CD4-positive, alpha-beta memory T cell (primary cell): Measurements from ENCODE around the gene CHCHD3. TPM values are rescaled to one million over a fixed set of nuclear protein-coding genes. Genes with fewer than 3 reads are reported as not detected.

Experiments
- CTCF ChIA-PET: fragments of 350-600 bp; sonication (Branson Sonifier 250); formaldehyde crosslinking; loops from one replicate; lab custom pipeline; 2021; ENCODE audit warnings: inconsistent platforms; ENCODE audit not compliant: partially characterized antibody; lab: Charles Lee
- POLR2A ChIA-PET: fragments of 350-600 bp; sonication (Branson Sonifier 250); formaldehyde crosslinking; loops from one replicate; lab custom pipeline; 2021; ENCODE audit not compliant: partially characterized antibody; lab: Charles Lee
- DNase-seq, 5 donors: peaks; one replicate each; pipeline versions ENCODE4 v3.0.0 to v3.0.0-alpha.2; 2020 to 2022; ENCODE audit warnings: mixed read lengths in 1 of 5
- H3K27ac ChIP-seq: one replicate; pipeline ENCODE4 v1.7.0; 2013; ENCODE audit warnings: low read depth, low read length
- H3K27me3 ChIP-seq: 2 replicates; pipeline ENCODE4 v1.7.0; 2013; ENCODE audit warnings: mild to moderate bottlenecking, low read length, moderate library complexity; ENCODE audit not compliant: insufficient read depth
- H3K36me3 ChIP-seq: 2 replicates; pipeline ENCODE4 v1.7.0; 2013; ENCODE audit warnings: mild to moderate bottlenecking, low read length, moderate library complexity; ENCODE audit not compliant: insufficient read depth
- H3K4me1 ChIP-seq: 2 replicates; pipeline ENCODE4 v1.7.0; 2013; ENCODE audit warnings: mild to moderate bottlenecking, low read length, moderate library complexity; ENCODE audit not compliant: insufficient read depth
- H3K4me3 ChIP-seq, 2 donors: one replicate each; pipeline ENCODE4 v1.7.0; 2013; ENCODE audit warnings: low read length in 2 of 2, mild to moderate bottlenecking in 1 of 2
- H3K9me3 ChIP-seq, 2 donors: one replicate each; pipeline ENCODE4 v1.7.0; 2013; ENCODE audit warnings: low read length in 2 of 2, control low read depth in 1 of 2; ENCODE audit not compliant: control insufficient read depth in 1 of 2
- H3K27ac Mint-ChIP-seq, 7 donors: one replicate each; pipeline ENCODE4 v1.8.0; 2020 to 2021; ENCODE audit warnings: mixed read lengths in 7 of 7, mild to moderate bottlenecking in 6 of 7, inconsistent platforms in 3 of 7, moderate library complexity in 3 of 7
- H3K27me3 Mint-ChIP-seq, 2 donors: one replicate each; pipeline ENCODE4 v1.8.0; 2020 to 2021; ENCODE audit warnings: mixed read lengths in 2 of 2
- H3K36me3 Mint-ChIP-seq, 2 donors: one replicate each; pipeline ENCODE4 v1.8.0; 2020 to 2021; ENCODE audit warnings: mixed read lengths in 2 of 2, inconsistent platforms in 1 of 2, mild to moderate bottlenecking in 1 of 2
- H3K4me1 Mint-ChIP-seq, 4 donors: one replicate each; pipeline ENCODE4 v1.8.0; 2020 to 2021; ENCODE audit warnings: mixed read lengths in 4 of 4, mild to moderate bottlenecking in 1 of 4
- H3K4me3 Mint-ChIP-seq, 8 donors: one replicate each; pipeline ENCODE4 v1.8.0; 2020 to 2021; ENCODE audit warnings: mixed read lengths in 8 of 8, mild to moderate bottlenecking in 7 of 8, moderate library complexity in 6 of 8, inconsistent platforms in 3 of 8
- H3K9me3 Mint-ChIP-seq, 8 donors: one replicate each; pipeline ENCODE4 v1.8.0; 2020 to 2021; ENCODE audit warnings: mixed read lengths in 8 of 8, mild to moderate bottlenecking in 5 of 8, inconsistent platforms in 3 of 8, moderate library complexity in 1 of 8
- intact Hi-C: fragments of 100-400 bp; cut with micrococcal nuclease; formaldehyde crosslinking; loops from one replicate; pipeline ENCODE4 v1.15.1; 2023
- polyA plus RNA-seq, 2 donors: library from polyadenylated mRNA; unstranded; fragments of 300-500 nt; fragmentation: Illumina TruSeq; gene quantifications; one replicate each; pipeline ENCODE4 v1.2.3, GENCODE V29; 2021
- total RNA-seq, 2 experiments: library from RNA; stranded (reverse); gene quantifications; one replicate each; pipeline ENCODE4 v1.2.3, GENCODE V29; 2021

Gene CHCHD3
- total and polyA plus RNA-seq, 4 experiments from 2014 or later: 25.2 to 77.3 (median 35.6) TPM

DNA sequence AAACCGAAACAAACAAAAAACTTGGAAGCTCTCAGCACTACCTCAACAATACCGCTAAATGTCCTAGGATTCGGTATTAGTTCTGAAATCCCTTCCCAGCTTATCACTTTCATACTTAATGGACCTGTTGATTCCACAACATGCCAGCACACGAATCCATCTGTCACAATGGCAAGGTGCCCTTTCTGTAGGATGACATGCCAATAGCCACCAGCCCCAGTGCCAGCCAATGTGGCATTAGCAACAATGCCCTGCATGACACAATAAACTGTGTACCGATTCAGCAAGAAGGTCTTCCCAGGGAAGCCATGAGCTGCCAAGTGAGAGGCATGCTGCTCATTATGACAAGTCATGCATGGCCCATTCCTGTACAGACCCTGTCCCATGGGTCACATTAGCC is 35.6 kb upstream of the CHCHD3 start:
- intact Hi-C loops: no loop called here
- Mint-ChIP-seq H3K4me3 (no peak overlapping the region), H3K27me3 (peaks cover 6 to 15% of the 10 kb centered on the region in 2 donors), H3K9me3 (peaks cover 0 to 2% (median 0%) of the 10 kb centered on the region in 8 donors), H3K27ac (no peak overlapping the region), H3K36me3 (no peaks in the 10 kb centered on the region), H3K4me1 (peaks cover 0 to 2% (median 0%) of the 10 kb centered on the region in 4 donors)
- no peak for DNase-seq
- no peak overlapping the region for H3K27ac ChIP-seq
- no peaks in the 10 kb centered on the region for H3K36me3 ChIP-seq
- no peaks in the 10 kb centered on the region for H3K4me1 ChIP-seq
- H3K27me3 ChIP-seq: no peaks in the 10 kb centered on the region
- ChIA-PET CTCF (no interaction called here), POLR2A (no interaction called here)
- H3K9me3 ChIP-seq: no peaks in the 10 kb centered on the region
- no peak overlapping the region for H3K4me3 ChIP-seq

DNA sequence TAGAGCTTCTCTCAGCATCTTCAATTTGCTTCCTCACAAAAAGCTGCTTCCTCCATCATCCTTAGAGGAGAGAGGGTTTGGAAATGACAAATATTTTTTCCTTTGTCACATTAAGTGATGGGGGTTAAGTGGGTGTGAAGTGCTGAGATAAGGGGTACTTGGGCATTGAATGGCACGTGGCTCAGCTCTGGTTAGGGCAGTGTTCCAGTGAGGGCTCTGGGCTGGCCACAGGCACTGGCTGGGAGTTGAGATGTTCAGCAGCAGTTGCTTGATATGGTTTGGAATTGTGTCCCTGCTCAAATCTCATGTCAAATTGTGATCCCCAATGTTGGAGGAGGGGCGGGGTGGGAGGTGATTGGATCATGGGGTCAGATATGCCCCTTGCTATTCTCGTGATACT is 33.7 kb upstream of the CHCHD3 start:
- no peaks in the 10 kb centered on the region for H3K36me3 Mint-ChIP-seq
- no peaks in the 10 kb centered on the region for H3K4me1 ChIP-seq
- ChIA-PET POLR2A (no interaction called here), CTCF (interaction anchor here (0.6 kb wide), 1 partner anchor 1649 kb away, joined by 3 read pairs; no protein-coding TSS in a partner anchor)
- DNase-seq: no peak
- H3K27me3 Mint-ChIP-seq: peaks cover 10 to 16% of the 10 kb centered on the region in 2 donors
- H3K36me3 ChIP-seq: no peaks in the 10 kb centered on the region
- no peaks in the 10 kb centered on the region for H3K9me3 ChIP-seq
- no peak overlapping the region for H3K4me3 Mint-ChIP-seq
- H3K27ac Mint-ChIP-seq: no peak overlapping the region
- no peak overlapping the region for H3K27ac ChIP-seq
- no peaks in the 10 kb centered on the region for H3K27me3 ChIP-seq
- H3K9me3 Mint-ChIP-seq: peaks cover 0 to 5% (median under 1%) of the 10 kb centered on the region in 8 donors
- peaks cover 0 to 2% (median 0%) of the 10 kb centered on the region in 4 donors for H3K4me1 Mint-ChIP-seq
- no peak overlapping the region for H3K4me3 ChIP-seq
- intact Hi-C loops: no loop called here

DNA sequence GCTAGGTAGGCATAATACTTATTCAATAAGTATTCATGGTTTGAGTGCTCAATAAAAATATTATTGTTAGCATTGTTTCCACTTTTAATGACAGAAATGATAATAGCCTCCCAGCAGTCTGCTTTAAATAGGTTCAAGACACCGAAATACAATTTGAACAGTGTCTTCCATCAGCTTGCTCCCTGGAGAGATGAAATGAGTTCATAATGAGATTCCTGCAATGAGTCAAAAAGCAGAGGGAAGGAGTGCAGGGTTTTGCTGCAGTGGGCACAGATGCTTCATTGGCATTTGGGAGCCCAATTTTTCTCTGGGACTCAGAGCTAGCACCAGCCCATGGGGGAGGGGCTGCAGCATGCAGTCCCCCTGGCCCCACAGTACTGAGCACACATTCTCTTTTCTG is 32.6 kb upstream of the CHCHD3 start:
- no peak overlapping the region for H3K4me3 ChIP-seq
- POLR2A ChIA-PET: no interaction called here
- no peaks in the 10 kb centered on the region for H3K4me1 ChIP-seq
- no peak overlapping the region for H3K4me3 Mint-ChIP-seq
- no peaks in the 10 kb centered on the region for H3K9me3 ChIP-seq
- H3K27ac ChIP-seq: no peak overlapping the region
- H3K27me3 Mint-ChIP-seq: peaks cover 12 to 21% of the 10 kb centered on the region in 2 donors
- peaks cover 0 to 2% (median 0%) of the 10 kb centered on the region in 4 donors for H3K4me1 Mint-ChIP-seq
- H3K36me3 ChIP-seq: no peaks in the 10 kb centered on the region
- no peaks in the 10 kb centered on the region for H3K27me3 ChIP-seq
- intact Hi-C loops: no loop called here
- DNase-seq: no peak
- no peaks in the 10 kb centered on the region for H3K36me3 Mint-ChIP-seq
- peaks cover 0 to 9% (median 2%) of the 10 kb centered on the region in 8 donors for H3K9me3 Mint-ChIP-seq
- CTCF ChIA-PET: no interaction called here
- no peak overlapping the region for H3K27ac Mint-ChIP-seq

DNA sequence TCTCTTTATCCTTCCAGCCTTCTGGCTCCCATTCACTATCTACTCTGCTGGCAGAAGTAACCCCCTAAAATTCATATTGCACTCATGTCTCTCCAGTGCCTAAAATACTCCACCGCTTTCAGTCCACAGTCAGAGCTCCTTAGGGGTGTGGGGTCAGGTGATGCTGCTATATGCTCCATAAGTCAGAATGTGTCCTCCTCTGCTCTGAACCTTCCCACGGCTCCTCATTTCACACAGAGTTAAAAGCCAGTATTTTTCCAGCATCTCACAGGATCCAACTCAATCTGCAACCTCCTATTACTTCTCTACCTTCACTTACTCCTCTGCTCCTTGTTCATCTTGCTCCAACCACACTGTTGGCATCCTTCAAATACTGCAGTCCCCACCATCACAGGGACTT is 31.1 kb upstream of the CHCHD3 start:
- Histone ChIP-seq H3K36me3 (no peaks in the 10 kb centered on the region), H3K27me3 (no peaks in the 10 kb centered on the region), H3K27ac (no peak overlapping the region), H3K9me3 (no peaks in the 10 kb centered on the region), H3K4me3 (no peak overlapping the region), H3K4me1 (no peaks in the 10 kb centered on the region)
- DNase-seq: no peak
- peaks cover 0 to 2% (median 0%) of the 10 kb centered on the region in 4 donors for H3K4me1 Mint-ChIP-seq
- peaks cover 18 to 31% of the 10 kb centered on the region in 2 donors for H3K27me3 Mint-ChIP-seq
- H3K36me3 Mint-ChIP-seq: no peaks in the 10 kb centered on the region
- H3K4me3 Mint-ChIP-seq: no peak overlapping the region
- CTCF ChIA-PET: no interaction called here
- no peak overlapping the region for H3K27ac Mint-ChIP-seq
- POLR2A ChIA-PET: no interaction called here
- intact Hi-C loops: no loop called here
- peaks cover 0 to 11% (median 3%) of the 10 kb centered on the region in 8 donors for H3K9me3 Mint-ChIP-seq

DNA sequence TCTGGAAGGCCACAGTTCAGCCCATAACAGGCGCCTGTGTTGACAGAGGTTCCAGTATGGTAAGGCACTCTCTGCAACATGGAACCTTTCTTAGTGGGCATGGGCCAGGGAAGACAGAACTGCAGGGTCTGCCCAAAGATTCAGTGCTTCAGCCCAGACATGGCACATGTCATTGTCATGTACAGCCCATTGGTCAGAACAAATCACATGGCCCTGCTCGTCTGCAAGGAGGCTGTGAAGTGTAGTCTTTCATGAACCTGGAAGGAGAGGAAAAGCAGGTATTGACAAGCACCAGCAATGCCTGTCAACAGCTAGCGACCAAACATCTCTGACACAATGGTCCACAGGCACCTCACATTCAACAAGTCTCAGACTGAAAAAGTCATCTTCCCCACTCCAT is 30.4 kb upstream of the CHCHD3 start:
- DNase-seq: no peak
- no peak overlapping the region for H3K27ac Mint-ChIP-seq
- peaks cover 0 to 11% (median 3%) of the 10 kb centered on the region in 8 donors for H3K9me3 Mint-ChIP-seq
- no peaks in the 10 kb centered on the region for H3K27me3 ChIP-seq
- no peaks in the 10 kb centered on the region for H3K36me3 Mint-ChIP-seq
- no peak overlapping the region for H3K27ac ChIP-seq
- no peaks in the 10 kb centered on the region for H3K4me1 ChIP-seq
- H3K4me1 Mint-ChIP-seq: peaks cover 0 to 2% (median 0%) of the 10 kb centered on the region in 4 donors
- H3K9me3 ChIP-seq: no peaks in the 10 kb centered on the region
- intact Hi-C loops: no loop called here
- ChIA-PET CTCF (no interaction called here), POLR2A (no interaction called here)
- H3K4me3 ChIP-seq: no peak overlapping the region
- no peak overlapping the region for H3K4me3 Mint-ChIP-seq
- peaks cover 20 to 35% of the 10 kb centered on the region in 2 donors for H3K27me3 Mint-ChIP-seq
- no peaks in the 10 kb centered on the region for H3K36me3 ChIP-seq

DNA sequence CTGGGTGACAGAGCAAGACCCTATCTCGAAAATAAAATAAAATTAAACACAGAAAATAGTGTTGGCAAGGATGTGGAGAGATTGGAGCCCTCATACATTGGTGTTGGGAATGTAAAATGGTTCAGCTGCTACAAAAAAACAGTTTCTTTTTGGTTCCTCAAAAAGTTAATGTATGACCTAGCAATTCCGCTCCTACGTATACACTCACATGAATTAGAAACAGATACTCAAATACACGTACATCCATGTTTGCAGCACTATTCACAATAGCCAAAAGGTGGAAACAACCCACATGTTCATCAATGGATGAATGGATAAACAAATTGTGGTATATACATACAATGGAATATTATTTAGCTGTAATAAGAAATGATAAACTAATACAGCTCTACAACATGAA is 28.4 kb upstream of the CHCHD3 start:
- intact Hi-C loops: no loop called here
- no peaks in the 10 kb centered on the region for H3K4me1 ChIP-seq
- H3K36me3 ChIP-seq: no peaks in the 10 kb centered on the region
- Mint-ChIP-seq H3K27ac (no peak overlapping the region), H3K9me3 (peaks cover 0 to 11% (median 2%) of the 10 kb centered on the region in 8 donors), H3K4me1 (no peaks in the 10 kb centered on the region), H3K4me3 (no peak overlapping the region), H3K27me3 (peaks cover 23 to 40% of the 10 kb centered on the region in 2 donors), H3K36me3 (no peaks in the 10 kb centered on the region)
- ChIA-PET POLR2A (no interaction called here), CTCF (no interaction called here)
- no peaks in the 10 kb centered on the region for H3K9me3 ChIP-seq
- H3K4me3 ChIP-seq: no peak overlapping the region
- no peak for DNase-seq
- no peak overlapping the region for H3K27ac ChIP-seq
- H3K27me3 ChIP-seq: no peaks in the 10 kb centered on the region

DNA sequence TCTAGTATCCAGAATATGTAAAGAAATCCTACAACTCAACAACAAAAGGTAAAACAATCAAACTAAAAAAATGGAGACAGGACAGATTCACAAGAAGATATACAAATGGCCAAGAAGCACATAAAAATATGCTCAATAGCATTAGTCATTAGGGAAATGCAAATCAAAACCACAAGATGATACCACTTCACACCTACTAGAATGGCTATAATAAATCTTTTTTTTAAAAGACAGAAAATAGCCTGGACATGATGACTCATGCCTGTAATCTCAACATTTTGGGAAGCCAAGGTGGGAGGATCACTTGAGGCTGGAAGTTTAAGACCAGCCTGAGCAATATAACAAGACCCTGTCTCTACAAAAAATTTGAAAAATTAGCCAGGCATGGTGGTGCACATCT is 27.9 kb upstream of the CHCHD3 start:
- Histone ChIP-seq H3K27me3 (no peaks in the 10 kb centered on the region), H3K27ac (no peak overlapping the region), H3K36me3 (no peaks in the 10 kb centered on the region), H3K4me3 (no peak overlapping the region), H3K4me1 (no peaks in the 10 kb centered on the region), H3K9me3 (no peaks in the 10 kb centered on the region)
- Mint-ChIP-seq H3K27me3 (peaks cover 21 to 40% of the 10 kb centered on the region in 2 donors), H3K9me3 (peaks cover 0 to 11% (median 2%) of the 10 kb centered on the region in 8 donors), H3K36me3 (no peaks in the 10 kb centered on the region), H3K4me1 (no peaks in the 10 kb centered on the region), H3K4me3 (no peak overlapping the region), H3K27ac (no peak overlapping the region)
- intact Hi-C loops: no loop called here
- POLR2A ChIA-PET: no interaction called here
- DNase-seq: no peak
- CTCF ChIA-PET: no interaction called here

DNA sequence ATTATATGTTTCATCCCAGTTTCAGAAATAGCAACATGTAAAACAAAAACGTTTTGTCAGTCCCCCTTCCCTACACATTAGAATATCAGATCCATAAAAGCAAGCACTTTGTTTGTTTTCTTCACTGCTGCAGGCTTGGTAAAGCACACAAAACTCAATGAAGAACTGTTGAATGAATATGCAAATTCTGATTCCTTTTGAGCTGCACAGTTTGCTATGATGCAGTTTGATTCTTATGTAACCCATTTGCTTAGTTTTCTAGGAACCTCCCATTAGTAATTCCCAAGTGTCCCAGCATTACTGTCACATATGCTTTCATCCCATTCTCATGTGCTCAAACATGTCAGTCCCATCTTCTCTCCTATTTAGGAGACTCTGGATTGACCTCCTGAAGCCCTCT is 26.1 kb upstream of the CHCHD3 start:
- H3K4me1 ChIP-seq: no peaks in the 10 kb centered on the region
- peaks cover 20 to 31% of the 10 kb centered on the region in 2 donors for H3K27me3 Mint-ChIP-seq
- H3K27ac Mint-ChIP-seq: no peak overlapping the region

More for the DNA sequence above, 26.1 kb upstream of the CHCHD3 start:
- ChIA-PET POLR2A (no interaction called here), CTCF (no interaction called here)
- no peak overlapping the region for H3K27ac ChIP-seq
- H3K36me3 ChIP-seq: no peaks in the 10 kb centered on the region
- no peak overlapping the region for H3K4me3 ChIP-seq
- Mint-ChIP-seq H3K4me1 (no peaks in the 10 kb centered on the region), H3K4me3 (no peak overlapping the region), H3K9me3 (peaks cover 0 to 11% (median 2%) of the 10 kb centered on the region in 8 donors), H3K36me3 (no peaks in the 10 kb centered on the region)
- H3K27me3 ChIP-seq: no peaks in the 10 kb centered on the region
- no peak for DNase-seq
- no peaks in the 10 kb centered on the region for H3K9me3 ChIP-seq
- intact Hi-C loops: no loop called here
